K562 (cell line): ENCODE results near the gene RHOC. TPM values are rescaled to one million over a fixed set of nuclear protein-coding genes. Genes with fewer than 3 reads are reported as not detected.

Experiments used
- CCAR2 ChIP-seq: fragments of 200-400 bp; formaldehyde crosslinking; IDR thresholded peaks from 2 replicates; pipeline ENCODE4 v1.6.1; 2017; ENCODE audit warnings: mild to moderate bottlenecking, low read depth, low read length
- CXXC5 ChIP-seq: fragments of 250-450 bp; sonication (Bioruptor Pico); IDR thresholded peaks from 2 replicates; pipeline ENCODE4 v1.8.0; 2022; ENCODE audit warnings: inconsistent platforms, mild to moderate bottlenecking, moderate library complexity
- EP400 ChIP-seq: fragments of 450-650 bp; IDR thresholded peaks from 2 replicates; pipeline ENCODE4 v1.6.1; 2017; ENCODE audit warnings: antibody characterized with exemption, mild to moderate bottlenecking, moderate library complexity
- ERF ChIP-seq: fragments of 450-650 bp; formaldehyde crosslinking; IDR thresholded peaks from 2 replicates; pipeline ENCODE4 v1.4.0; 2020; ENCODE audit warnings: mild to moderate bottlenecking, mixed read lengths
- EZH2 ChIP-seq: IDR thresholded peaks from 2 replicates; pipeline ENCODE4 v1.6.1; 2012; ENCODE audit warnings: low read depth, mild to moderate bottlenecking, inconsistent platforms, low read length, borderline replicate concordance
- FOXM1 ChIP-seq, 2 experiments: fragments of 450-650 bp in 1 of 2; sonication (generic) in 1 of 2; formaldehyde crosslinking in 1 of 2; IDR thresholded peaks; 2 replicates each; pipeline versions ENCODE4 v1.6.1 to v1.9.0; 2017 to 2022; ENCODE audit warnings: low read depth in 2 of 2, mild to moderate bottlenecking in 2 of 2, missing genetic modification reagents in 1 of 2, moderate library complexity in 1 of 2
- HDAC6 ChIP-seq: IDR thresholded peaks from 2 replicates; pipeline ENCODE4 v1.6.1; 2012; ENCODE audit warnings: low read depth, mild to moderate bottlenecking, control low read depth, inconsistent platforms, low read length, moderate library complexity
- KAT8 ChIP-seq: fragments of 450-650 bp; IDR thresholded peaks from 2 replicates; pipeline ENCODE4 v1.6.1; 2016; ENCODE audit warnings: low read depth, mild to moderate bottlenecking
- MED1 ChIP-seq: sonication (generic); formaldehyde crosslinking; IDR thresholded peaks from 2 replicates; pipeline ENCODE4 v1.8.1; 2023; ENCODE audit warnings: missing genetic modification reagents, borderline replicate concordance
- PHF21A ChIP-seq: fragments of 450-650 bp; IDR thresholded peaks from 2 replicates; pipeline ENCODE4 v1.6.1; 2017; ENCODE audit warnings: low read depth, borderline replicate concordance
- RBM17 ChIP-seq: fragments of 200-400 bp; formaldehyde crosslinking; IDR thresholded peaks from 2 replicates; pipeline ENCODE4 v1.6.1; 2017; ENCODE audit warnings: low read depth, mild to moderate bottlenecking, low read length, borderline replicate concordance
- TOE1 ChIP-seq, 2 experiments: fragments of 450-650 bp in 1 of 2; sonication (generic) in 1 of 2; formaldehyde crosslinking in 1 of 2; IDR thresholded peaks; 2 replicates each; pipeline versions ENCODE4 v1.7.1 to v1.8.0; 2016 to 2022; ENCODE audit warnings: borderline replicate concordance in 2 of 2, mild to moderate bottlenecking in 2 of 2, antibody characterized with exemption in 1 of 2, inconsistent platforms in 1 of 2, low read depth in 1 of 2, missing genetic modification reagents in 1 of 2, moderate library complexity in 1 of 2
- ZBTB17 ChIP-seq: fragments of 450-650 bp; formaldehyde crosslinking; IDR thresholded peaks from 2 replicates; pipeline ENCODE4 v1.4.0; 2020; ENCODE audit warnings: mild to moderate bottlenecking
- ZC3H4 ChIP-seq: sonication (generic); formaldehyde crosslinking; IDR thresholded peaks from 2 replicates; pipeline ENCODE4 v1.9.0; 2021; ENCODE audit warnings: missing genetic modification reagents, borderline replicate concordance
- ZNF184 ChIP-seq: sonication (generic); formaldehyde crosslinking; IDR thresholded peaks from 2 replicates; pipeline ENCODE4 v1.5.0; 2020; ENCODE audit warnings: missing genetic modification reagents
- ZNF311 ChIP-seq: fragments of 250-450 bp; sonication (Bioruptor Pico); IDR thresholded peaks from 2 replicates; pipeline ENCODE4 v1.4.0; 2020; ENCODE audit warnings: mild to moderate bottlenecking, moderate library complexity
- ZNF347 ChIP-seq: fragments of 450-650 bp; formaldehyde crosslinking; IDR thresholded peaks from 2 replicates; pipeline ENCODE4 v1.4.0; 2020; ENCODE audit warnings: low read depth, mild to moderate bottlenecking, moderate library complexity
- polyA plus RNA-seq, 8 experiments: library from polyadenylated mRNA; depleted of rRNA in 4 of 8; stranded (reverse) in 5 of 8; unstranded in 3 of 8; fragments of >200 nt; fragmentation: Nextera tagmentation in 2 of 8; fragmentation: Illumina TruSeq in 1 of 8; extraction: Ambion mirVana in 2 of 8; extraction: Trizol in 1 of 8; gene quantifications; 2 replicates each; pipeline versions ENCODE4 v1.2.1 to v1.2.3, GENCODE V29; 2011 to 2014; ENCODE audit warnings: inconsistent platforms in 1 of 8, missing spikeins in 1 of 8
- total RNA-seq, 7 experiments: library from RNA; depleted of rRNA in 6 of 7; stranded (reverse); fragments of >200 nt in 6 of 7; fragmentation: Illumina TruSeq in 2 of 7; extraction: Trizol in 2 of 7; gene quantifications; 2 replicates each; pipeline versions ENCODE4 v1.2.1 to v1.2.3, GENCODE V29; 2011 to 2021; ENCODE audit warnings: low replicate concordance in 1 of 7
- TF ChIP-seq, protein P1 (sequence below): fragments of 250-450 bp; sonication (Bioruptor Pico); IDR thresholded peaks from 2 replicates; pipeline ENCODE4 v1.4.0; 2020; ENCODE audit warnings: mild to moderate bottlenecking, moderate library complexity
- TF ChIP-seq, protein P2 (sequence below): fragments of 250-450 bp; sonication (Bioruptor Pico); IDR thresholded peaks from 2 replicates; pipeline ENCODE4 v1.5.0; 2020; ENCODE audit warnings: mild to moderate bottlenecking, borderline replicate concordance
- TF ChIP-seq, protein P3 (sequence below): fragments of 250-450 bp; sonication (Bioruptor Pico); IDR thresholded peaks from 2 replicates; pipeline ENCODE4 v1.5.0; 2021

RHOC gene
- total and polyA plus RNA-seq, 9 of the 15 experiments (the other 6 are each of a cell fraction or from before 2014, with no cell fraction given): 35.2 to 364 (median 204) TPM

DNA sequence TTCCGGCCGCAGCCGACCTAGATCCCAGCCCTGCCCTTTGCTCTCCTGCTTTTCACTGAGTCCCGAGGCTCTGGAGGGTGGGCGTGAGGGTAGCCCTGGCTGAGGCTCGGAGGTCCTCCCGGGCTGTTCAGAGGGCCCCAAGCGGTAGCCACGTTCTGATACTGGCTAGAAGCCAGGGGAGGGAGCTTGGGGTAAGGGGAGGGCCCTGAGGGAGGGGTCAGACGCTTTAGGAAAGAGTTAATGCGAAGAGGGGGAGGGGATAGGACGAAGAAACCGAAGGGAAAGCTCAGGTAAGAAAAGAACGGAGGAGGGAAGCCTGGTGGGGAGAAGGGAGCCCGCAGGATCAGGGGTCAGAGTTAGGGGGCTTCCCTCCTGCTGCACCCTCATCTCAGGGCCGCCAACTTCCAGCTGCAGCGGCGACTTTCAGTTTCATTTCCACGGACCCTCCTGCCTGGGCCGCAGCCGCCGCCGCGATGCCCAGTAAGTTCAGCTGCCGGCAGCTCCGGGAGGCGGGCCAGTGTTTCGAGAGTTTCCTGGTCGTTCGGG, 32.4 kb downstream of the RHOC start, which contains the start of gene MOV10 (continued):
- TF ChIP-seq, protein P1, sequence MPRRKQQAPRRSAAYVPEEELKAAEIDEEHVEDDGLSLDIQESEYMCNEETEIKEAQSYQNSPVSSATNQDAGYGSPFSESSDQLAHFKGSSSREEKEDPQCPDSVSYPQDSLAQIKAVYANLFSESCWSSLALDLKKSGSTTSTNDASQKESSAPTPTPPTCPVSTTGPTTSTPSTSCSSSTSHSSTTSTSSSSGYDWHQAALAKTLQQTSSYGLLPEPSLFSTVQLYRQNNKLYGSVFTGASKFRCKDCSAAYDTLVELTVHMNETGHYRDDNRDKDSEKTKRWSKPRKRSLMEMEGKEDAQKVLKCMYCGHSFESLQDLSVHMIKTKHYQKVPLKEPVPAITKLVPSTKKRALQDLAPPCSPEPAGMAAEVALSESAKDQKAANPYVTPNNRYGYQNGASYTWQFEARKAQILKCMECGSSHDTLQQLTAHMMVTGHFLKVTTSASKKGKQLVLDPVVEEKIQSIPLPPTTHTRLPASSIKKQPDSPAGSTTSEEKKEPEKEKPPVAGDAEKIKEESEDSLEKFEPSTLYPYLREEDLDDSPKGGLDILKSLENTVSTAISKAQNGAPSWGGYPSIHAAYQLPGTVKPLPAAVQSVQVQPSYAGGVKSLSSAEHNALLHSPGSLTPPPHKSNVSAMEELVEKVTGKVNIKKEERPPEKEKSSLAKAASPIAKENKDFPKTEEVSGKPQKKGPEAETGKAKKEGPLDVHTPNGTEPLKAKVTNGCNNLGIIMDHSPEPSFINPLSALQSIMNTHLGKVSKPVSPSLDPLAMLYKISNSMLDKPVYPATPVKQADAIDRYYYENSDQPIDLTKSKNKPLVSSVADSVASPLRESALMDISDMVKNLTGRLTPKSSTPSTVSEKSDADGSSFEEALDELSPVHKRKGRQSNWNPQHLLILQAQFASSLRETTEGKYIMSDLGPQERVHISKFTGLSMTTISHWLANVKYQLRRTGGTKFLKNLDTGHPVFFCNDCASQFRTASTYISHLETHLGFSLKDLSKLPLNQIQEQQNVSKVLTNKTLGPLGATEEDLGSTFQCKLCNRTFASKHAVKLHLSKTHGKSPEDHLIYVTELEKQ (CRISPR knock-in tag): no peak
- TF ChIP-seq, protein P2, sequence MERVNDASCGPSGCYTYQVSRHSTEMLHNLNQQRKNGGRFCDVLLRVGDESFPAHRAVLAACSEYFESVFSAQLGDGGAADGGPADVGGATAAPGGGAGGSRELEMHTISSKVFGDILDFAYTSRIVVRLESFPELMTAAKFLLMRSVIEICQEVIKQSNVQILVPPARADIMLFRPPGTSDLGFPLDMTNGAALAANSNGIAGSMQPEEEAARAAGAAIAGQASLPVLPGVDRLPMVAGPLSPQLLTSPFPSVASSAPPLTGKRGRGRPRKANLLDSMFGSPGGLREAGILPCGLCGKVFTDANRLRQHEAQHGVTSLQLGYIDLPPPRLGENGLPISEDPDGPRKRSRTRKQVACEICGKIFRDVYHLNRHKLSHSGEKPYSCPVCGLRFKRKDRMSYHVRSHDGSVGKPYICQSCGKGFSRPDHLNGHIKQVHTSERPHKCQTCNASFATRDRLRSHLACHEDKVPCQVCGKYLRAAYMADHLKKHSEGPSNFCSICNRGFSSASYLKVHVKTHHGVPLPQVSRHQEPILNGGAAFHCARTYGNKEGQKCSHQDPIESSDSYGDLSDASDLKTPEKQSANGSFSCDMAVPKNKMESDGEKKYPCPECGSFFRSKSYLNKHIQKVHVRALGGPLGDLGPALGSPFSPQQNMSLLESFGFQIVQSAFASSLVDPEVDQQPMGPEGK (CRISPR knock-in tag): no peak; the same call in 1 of the 2 replicates
- TF ChIP-seq ERF (CRISPR knock-in tag) (peak; percentile 93; the same call in 1 of the 2 replicates), HDAC6 (no peak), ZBTB17 (peak; percentile 79), CXXC5 (no peak; the same call in 1 of the 2 replicates), ZNF184 (no peak), PHF21A (no peak), RBM17 (no peak), CCAR2 (no peak), ZNF347 (CRISPR knock-in tag) (peak; percentile 34; the same call in 1 of the 2 replicates), ZC3H4 (CRISPR knock-in tag) (no peak), EP400 (peak; percentile 83), FOXM1 (IDR thresholded peaks at IDR 0.05; ENCODE audit: low read depth) (peak; percentile 52), FOXM1 (CRISPR knock-in tag; IDR thresholded peaks at IDR 0.05; ENCODE audit: low read depth) (no peak), EZH2 (no peak), MED1 (CRISPR knock-in tag) (no peak), KAT8 (no peak), TOE1 (IDR thresholded peaks at IDR 0.05; ENCODE audit: borderline replicate concordance) (peak; percentile 53; the same call in 1 of the 2 replicates), TOE1 (CRISPR knock-in tag; IDR thresholded peaks at IDR 0.05; ENCODE audit: borderline replicate concordance, low read depth) (no peak), ZNF311 (no peak)
- TF ChIP-seq, protein P3, sequence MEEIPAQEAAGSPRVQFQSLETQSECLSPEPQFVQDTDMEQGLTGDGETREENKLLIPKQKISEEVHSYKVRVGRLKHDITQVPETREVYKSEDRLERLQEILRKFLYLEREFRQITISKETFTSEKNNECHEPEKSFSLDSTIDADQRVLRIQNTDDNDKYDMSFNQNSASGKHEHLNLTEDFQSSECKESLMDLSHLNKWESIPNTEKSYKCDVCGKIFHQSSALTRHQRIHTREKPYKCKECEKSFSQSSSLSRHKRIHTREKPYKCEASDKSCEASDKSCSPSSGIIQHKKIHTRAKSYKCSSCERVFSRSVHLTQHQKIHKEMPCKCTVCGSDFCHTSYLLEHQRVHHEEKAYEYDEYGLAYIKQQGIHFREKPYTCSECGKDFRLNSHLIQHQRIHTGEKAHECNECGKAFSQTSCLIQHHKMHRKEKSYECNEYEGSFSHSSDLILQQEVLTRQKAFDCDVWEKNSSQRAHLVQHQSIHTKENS (CRISPR knock-in tag): peak; percentile 33; the same call in 1 of the 2 replicates
